Gastrocnemius medialis (tissue), 4 donors: ENCODE data around the gene ZFYVE26.

Experiments used
- POLR2A ChIP-seq, 2 donors: fragments of 450-650 bp; IDR thresholded peaks; one replicate each; pipeline ENCODE4 v1.6.1; 2017; ENCODE audit warnings: antibody characterized with exemption in 2 of 2, mild to moderate bottlenecking in 2 of 2, moderate library complexity in 2 of 2
- TF ChIP-seq, protein P1 (sequence below), 5 experiments: fragments of 450-650 bp in 3 of 5; fragments of 200-600 bp in 2 of 5; sonication (generic) in 2 of 5; IDR thresholded peaks in 4 of 5; conservative IDR thresholded peaks in 1 of 5; 1 replicate in 4 of 5; 2 replicates in 1 of 5; pipeline ENCODE4 v1.5.1; 2016 to 2019; ENCODE audit warnings: antibody characterized with exemption in 5 of 5, mild to moderate bottlenecking in 3 of 5, moderate library complexity in 3 of 5

DNA sequence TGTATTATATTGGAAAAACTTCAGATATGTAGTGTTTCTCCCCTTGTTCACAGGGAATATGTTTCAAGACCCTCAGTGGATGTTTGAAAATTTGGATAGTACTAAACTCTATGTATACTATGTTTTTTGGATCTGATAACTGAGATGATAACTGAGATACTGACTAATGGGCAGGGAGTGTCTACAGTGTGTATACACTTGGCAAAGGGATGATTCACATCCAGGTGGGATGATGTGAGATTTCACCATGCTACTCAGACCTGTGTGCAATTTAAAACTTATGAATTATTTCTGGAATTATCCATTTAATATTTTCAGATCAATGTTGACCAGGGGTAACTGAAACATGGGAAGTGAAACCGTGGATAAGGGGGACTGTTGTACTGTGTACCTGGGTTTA is 17.0 kb upstream of the ZFYVE26 start:
- TF ChIP-seq, protein P1, sequence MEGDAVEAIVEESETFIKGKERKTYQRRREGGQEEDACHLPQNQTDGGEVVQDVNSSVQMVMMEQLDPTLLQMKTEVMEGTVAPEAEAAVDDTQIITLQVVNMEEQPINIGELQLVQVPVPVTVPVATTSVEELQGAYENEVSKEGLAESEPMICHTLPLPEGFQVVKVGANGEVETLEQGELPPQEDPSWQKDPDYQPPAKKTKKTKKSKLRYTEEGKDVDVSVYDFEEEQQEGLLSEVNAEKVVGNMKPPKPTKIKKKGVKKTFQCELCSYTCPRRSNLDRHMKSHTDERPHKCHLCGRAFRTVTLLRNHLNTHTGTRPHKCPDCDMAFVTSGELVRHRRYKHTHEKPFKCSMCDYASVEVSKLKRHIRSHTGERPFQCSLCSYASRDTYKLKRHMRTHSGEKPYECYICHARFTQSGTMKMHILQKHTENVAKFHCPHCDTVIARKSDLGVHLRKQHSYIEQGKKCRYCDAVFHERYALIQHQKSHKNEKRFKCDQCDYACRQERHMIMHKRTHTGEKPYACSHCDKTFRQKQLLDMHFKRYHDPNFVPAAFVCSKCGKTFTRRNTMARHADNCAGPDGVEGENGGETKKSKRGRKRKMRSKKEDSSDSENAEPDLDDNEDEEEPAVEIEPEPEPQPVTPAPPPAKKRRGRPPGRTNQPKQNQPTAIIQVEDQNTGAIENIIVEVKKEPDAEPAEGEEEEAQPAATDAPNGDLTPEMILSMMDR (IDR thresholded peaks at IDR 0.05 in 4 of 5, conservative IDR thresholded peaks at IDR 0.05 in 1 of 5) = no peak
- no peak for TF ChIP-seq POLR2A (IDR thresholded peaks at IDR 0.05)
